Measurements from ENCODE around the gene ZNF526.

DNA sequence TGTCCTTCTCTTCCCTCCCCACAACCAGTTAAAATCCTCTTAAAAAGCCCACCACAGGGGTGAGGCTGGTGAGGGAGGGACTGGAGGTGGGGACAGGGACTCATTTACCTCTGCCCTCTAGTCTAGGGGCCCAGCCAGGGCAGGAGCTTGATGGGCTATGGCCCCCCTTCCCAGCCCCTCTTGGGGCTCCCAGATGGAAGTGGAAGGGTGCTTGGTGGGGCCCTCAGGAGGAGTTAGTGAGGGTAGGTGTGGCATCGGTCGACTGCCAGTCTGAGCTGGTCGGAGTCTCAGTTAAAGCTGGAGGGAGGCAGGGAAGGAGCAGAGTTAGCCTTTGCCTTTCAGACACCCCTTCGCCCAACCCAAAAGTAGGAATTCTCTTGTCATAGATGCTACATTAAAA is 10.5 kb downstream of the ZNF526 start:
- no peak for TF ChIP-seq CTCF (IDR thresholded peaks at IDR 0.05)
- TF ChIP-seq POLR2A (IDR thresholded peaks at IDR 0.05), result no peak
